SKM-1 (cell line): ENCODE results near the gene MRGPRF.

Experiments
- DNase-seq: peaks from one replicate; lab custom pipeline; 2025; ENCODE audit not compliant: unreplicated experiment; lab: John Stamatoyannopoulos, UW

MRGPRF gene, protein sequence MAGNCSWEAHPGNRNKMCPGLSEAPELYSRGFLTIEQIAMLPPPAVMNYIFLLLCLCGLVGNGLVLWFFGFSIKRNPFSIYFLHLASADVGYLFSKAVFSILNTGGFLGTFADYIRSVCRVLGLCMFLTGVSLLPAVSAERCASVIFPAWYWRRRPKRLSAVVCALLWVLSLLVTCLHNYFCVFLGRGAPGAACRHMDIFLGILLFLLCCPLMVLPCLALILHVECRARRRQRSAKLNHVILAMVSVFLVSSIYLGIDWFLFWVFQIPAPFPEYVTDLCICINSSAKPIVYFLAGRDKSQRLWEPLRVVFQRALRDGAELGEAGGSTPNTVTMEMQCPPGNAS

DNA sequence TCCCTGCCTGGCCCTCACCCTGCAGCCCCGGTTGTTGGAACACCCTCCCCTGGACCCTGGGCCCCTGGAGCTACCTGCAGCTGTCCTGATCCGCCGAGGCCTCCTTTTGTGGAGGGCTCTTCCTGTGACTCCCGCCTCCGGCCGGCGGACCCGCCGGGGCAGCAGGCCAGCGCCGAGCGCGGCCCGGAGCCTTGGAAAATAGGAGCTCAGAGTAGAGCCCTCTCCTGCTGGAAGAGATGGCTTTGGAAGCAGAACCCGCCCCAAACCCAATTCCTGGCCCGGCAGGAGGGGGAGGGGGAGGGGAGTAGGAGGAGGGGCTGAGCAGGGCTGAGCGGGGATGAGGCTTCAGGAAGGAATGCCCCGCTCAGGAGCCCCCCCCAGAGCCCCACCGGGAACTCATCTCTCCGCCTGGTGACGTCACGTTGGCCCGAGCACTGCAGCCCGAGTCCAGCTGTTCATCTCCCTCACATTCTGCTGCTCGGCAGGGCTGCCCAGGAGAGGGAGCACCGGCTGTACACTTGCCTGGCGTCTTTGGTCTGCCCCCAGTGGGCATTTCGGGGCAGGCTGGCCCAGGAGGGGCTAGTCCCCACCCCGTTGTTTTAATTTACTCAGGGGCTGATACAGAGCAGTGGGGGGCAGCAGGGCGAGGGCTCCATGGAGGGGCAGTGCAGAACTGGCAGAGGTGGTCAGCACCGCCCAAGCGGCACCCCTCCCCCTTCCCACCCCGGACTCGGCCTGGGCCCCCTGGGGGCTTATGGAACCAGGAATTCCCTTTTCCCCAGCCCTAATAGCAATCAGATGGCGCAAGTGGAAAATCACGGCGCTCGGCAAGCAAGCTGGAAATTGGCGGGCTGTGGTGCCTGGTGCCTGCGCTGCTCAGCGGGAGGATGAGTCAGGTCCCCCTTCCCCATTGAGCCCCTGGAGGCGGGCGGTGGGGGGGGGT is at the start of gene MRGPRF:
TSS of gene MRGPRF (minus strand) at position 238 of the 943 bp plus-strand sequence. CDS start 3,345 bp downstream, outside the sequence.
- no peak for DNase-seq

DNA sequence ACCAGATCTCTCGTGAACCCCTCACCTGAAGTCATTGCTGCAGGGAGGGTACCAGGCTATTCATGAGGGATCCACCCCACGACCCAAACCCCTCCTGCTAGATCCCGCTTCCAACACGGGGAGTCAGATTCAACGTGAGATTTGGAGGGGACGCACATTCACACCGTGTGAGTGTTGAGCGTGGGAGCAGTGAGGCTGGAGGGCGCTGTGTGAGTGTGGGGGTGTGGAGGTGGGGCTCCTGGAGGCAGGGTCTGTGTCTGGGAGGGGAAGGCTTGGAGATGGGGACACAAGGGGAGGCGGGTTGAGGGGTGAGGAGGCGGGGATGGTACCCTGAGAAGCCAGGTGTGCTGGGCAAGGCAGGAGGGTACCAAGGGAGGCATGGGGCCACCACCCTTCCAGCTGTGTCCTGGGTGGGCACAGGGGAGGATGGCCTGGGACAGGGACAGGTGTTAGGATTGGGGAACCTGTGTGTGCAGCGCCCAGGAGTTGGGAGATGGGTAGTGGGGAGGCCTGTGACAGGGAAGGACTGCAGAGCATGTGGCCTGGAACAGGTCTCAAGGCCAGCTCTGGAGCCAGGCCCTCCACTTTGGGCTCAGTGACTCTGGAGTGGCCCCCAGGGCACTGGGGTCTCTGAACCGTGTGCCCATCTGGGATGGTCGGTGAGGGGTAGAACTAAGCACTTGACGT is 49.3 kb upstream of the MRGPRF start:
- no peak for DNase-seq

GRCh38 chr11:69061713-69062053 is 48.6 kb upstream of the MRGPRF start:
- DNase-seq: no peak

GRCh38 chr11:69060806-69061712 is 48.0 kb upstream of the MRGPRF start:
- no peak for DNase-seq

DNA sequence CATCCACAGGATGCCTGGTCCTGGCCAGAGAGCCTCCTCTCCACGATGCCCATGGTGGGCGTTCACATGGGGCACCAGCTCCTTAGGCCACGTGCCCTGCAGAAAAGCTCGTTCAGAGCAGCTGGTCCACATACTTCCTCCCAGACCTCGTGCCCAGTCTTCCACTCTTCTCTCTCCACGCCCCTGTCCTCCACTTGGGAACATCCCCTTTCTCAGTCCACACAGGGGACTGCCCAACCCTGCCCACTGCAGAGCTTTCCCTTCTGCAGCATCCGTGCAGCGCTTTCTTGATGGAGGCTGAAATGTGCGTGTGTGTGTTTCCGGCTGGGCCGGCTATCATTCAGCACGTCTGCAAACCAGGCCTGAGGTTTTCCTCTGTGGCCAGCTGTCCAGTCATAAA is 46.9 kb upstream of the MRGPRF start:
- no peak for DNase-seq

- DNase-seq: no peak
Measured at GRCh38 chr11:69059429-69059828, 46.4 kb upstream of the MRGPRF start.

DNA sequence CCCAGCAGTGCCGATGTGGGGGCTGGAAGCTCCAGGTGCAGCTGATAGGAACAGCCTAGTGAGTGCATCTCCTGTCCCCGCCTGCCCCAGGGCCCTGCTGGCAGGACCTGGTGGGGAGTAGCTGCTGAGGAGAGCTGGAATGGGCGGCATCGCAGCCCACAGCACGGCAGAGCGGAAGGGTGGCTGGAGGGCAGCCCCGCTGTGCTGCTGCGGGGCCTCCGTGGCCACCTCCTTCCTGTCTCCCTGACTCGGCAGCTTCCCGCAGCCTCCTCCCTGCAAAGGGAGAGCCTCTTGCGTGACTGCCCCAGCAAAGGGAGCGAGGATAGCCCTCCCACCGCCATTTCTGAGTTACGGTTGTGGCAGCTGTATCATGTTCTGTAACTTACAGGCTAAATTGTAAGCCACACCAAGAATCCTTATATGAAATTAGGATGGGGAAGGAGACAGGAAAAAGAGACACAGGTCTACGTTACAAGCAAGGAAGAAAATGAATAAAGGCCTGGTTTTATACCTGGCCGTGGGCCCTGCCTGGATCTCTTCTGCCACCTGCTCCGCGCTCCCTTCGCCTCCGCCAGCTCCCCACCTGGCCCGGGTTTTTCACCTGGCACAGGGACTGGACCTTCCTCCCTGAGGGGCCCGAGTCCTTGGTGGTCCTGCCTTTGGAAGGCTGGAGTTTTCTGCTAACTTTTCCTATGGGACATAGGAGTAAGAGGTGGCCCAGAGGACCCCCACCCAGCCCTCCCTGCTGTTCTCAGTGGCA is 45.6 kb upstream of the MRGPRF start:
- no peak for DNase-seq

DNA sequence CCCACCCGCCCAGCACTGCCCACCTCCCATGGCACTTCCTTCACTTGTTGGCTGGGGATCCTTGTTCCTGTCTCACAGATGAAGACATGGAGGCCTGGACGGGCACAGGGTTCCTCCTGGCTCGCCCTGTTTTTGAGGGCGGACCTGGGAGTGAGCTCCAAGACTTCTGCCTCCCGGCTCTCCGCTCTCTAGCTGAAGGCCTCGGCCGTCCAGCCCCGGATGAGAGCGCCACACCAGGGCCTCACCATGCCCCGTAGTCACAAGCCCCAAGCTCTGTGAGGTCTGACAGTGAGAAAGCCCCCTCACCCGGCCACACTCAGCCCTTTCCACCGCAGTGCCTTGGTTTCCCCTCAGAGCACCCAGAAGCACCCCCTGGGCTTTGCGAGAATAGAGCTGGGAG is 44.8 kb upstream of the MRGPRF start:
- no peak for DNase-seq

DNA sequence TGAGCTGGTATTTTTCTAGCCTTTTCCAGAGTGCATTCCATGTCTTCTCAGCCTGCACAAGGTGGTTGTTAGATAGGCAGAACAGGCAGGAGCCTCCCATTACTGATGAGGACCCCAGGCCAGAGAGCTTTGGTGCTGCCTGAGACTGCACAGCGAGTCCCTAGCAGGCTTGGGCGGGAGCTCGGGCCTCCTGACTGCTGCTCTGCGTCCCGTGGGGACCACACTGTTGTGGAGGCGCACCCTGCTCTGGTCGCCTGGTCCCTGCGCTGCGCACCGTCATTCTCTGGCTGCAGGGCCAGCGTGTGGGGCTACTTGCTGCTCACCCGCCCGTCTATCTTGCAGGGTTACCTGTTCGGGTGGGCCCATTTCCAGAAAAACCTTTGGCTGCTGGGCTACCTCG is 44.2 kb upstream of the MRGPRF start:
- no peak for DNase-seq

GRCh38 chr11:69055598-69056516 is 42.8 kb upstream of the MRGPRF start:
- DNase-seq: no peak

DNA sequence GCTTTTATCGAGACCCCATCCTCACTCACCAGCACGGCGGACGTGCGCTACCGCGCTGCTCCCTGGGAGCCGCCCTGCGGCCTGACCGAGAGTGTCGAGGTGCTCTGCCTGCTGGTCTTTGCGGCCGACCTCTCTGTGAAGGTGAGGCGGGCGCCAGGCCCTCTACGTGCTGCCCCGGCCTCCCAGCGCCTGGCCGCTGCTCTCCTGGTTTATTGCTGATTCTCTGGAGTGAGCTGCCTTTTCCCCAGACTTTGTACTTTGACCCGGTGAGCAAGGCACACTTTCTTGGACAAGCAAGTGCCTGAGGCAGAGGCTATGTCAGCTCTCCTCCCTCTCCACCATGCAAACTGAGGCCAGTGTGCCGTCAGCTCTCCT is 42.2 kb upstream of the MRGPRF start:
- no peak for DNase-seq

GRCh38 chr11:69054397-69055211 is 41.6 kb upstream of the MRGPRF start:
- no peak for DNase-seq

GRCh38 chr11:69053546-69054396 is 40.7 kb upstream of the MRGPRF start:
- DNase-seq: no peak

GRCh38 chr11:69053169-69053477 is 40.1 kb upstream of the MRGPRF start:
- DNase-seq: no peak

DNA sequence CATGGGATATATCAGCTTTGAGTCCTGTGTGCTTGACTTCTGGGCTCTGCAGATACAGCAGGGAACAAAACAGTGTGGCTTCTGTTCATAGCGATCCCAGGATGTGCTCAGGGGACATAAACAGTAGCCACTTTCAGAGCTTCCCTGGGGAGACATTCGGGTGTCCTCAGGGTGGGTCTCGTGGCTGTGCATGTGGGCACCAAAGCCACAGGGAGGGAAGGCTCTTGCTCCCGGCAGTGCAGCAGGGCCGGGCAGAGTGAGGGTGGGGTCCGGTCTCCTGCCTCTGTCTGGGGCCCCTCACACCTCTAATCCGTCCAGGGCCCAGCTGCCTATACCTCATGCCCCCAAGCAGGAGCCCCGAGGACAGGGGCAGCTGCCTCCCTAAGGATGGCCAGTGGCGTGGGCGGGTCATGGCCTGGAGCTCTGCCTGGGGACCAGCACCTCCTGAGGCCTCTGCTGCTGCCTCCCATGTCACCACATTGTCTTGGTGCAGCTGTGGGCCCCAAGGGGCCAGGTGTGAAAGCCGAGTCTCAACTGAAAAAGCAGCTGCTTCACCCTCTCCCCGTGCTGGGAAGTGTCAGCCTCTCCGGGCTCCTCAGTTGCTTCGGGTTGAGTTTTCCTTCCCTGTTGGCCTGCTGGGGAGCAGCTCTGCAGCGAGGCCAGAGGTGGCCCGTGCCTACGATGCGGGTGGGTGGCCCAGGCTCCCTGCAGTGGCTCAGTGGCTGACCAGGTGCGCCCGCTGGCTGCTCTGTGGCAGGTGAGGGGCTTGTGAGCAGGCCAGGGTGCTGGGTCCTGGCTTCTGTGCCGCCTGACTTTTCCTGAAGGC is 39.5 kb upstream of the MRGPRF start:
- no peak for DNase-seq
